ENCODE results near the gene NPAS3. TPM values are rescaled to one million over a fixed set of nuclear protein-coding genes. Genes with fewer than 3 reads are reported as not detected.

The NPAS3 gene
- total RNA-seq, 2 donors from 2014 or later: 1.1 to 1.8 TPM

GRCh38 chr14:33163600-33163999, 224.9 kb downstream of the NPAS3 start:
- 83% methylated on average over 2 of the region's 2 CpGs for WGBS
- Histone ChIP-seq H3K27me3 (replicated peaks; ENCODE audit: insufficient read depth) (no peaks in the 10 kb centered on the region), H3K9me3 (no peaks in the 10 kb centered on the region), H3K36me3 (no peaks in the 10 kb centered on the region), H3K4me3 (no peak overlapping the region), H3K4me1 (replicated peaks) (no peaks in the 10 kb centered on the region), H3K27ac (no peak overlapping the region)
- no peak for TF ChIP-seq CTCF (IDR thresholded peaks at IDR 0.05)
- TF ChIP-seq POLR2AphosphoS5 (IDR thresholded peaks at IDR 0.05): no peak
- intact Hi-C loops (cut with DNase I): no loop called here
- DNase-seq (ENCODE audit: low spot score): no peak

GRCh38 chr14:33165144-33165925, 226.7 kb downstream of the NPAS3 start:
- intact Hi-C loops (cut with DNase I): no loop called here
- DNase-seq (ENCODE audit: low spot score): no peak

GRCh38 chr14:33165926-33166289, 227.2 kb downstream of the NPAS3 start:
- no peaks in the 10 kb centered on the region for H3K36me3 ChIP-seq

More at GRCh38 chr14:33165144-33165925, 226.7 kb downstream of the NPAS3 start:
- Histone ChIP-seq H3K9me3 (no peaks in the 10 kb centered on the region), H3K27ac (no peak overlapping the region), H3K4me1 (replicated peaks) (no peaks in the 10 kb centered on the region), H3K27me3 (replicated peaks; ENCODE audit: insufficient read depth) (no peaks in the 10 kb centered on the region), H3K4me3 (no peak overlapping the region), H3K36me3 (no peaks in the 10 kb centered on the region)
- TF ChIP-seq POLR2AphosphoS5 (IDR thresholded peaks at IDR 0.05) (no peak), POLR2A (IDR thresholded peaks at IDR 0.05) (no peak), CTCF (IDR thresholded peaks at IDR 0.05) (no peak)
- 59% methylated on average over 8 of the region's 8 CpGs for WGBS

GRCh38 chr14:33175951-33176350, 237.3 kb downstream of the NPAS3 start:
- Histone ChIP-seq H3K36me3 (no peaks in the 10 kb centered on the region), H3K4me1 (replicated peaks) (no peaks in the 10 kb centered on the region), H3K27me3 (replicated peaks; ENCODE audit: insufficient read depth) (no peaks in the 10 kb centered on the region), H3K9me3 (no peaks in the 10 kb centered on the region), H3K27ac (no peak overlapping the region), H3K4me3 (no peak overlapping the region)
- TF ChIP-seq POLR2A (IDR thresholded peaks at IDR 0.05) (no peak), CTCF (IDR thresholded peaks at IDR 0.05) (no peak), POLR2AphosphoS5 (IDR thresholded peaks at IDR 0.05) (no peak)
- no peak for DNase-seq (ENCODE audit: low spot score)
- intact Hi-C loops (cut with DNase I): no loop called here

More at GRCh38 chr14:33165926-33166289, 227.2 kb downstream of the NPAS3 start:
- no peaks in the 10 kb centered on the region for H3K4me1 ChIP-seq (replicated peaks)
- no peak for DNase-seq (ENCODE audit: low spot score)
- no peak for TF ChIP-seq CTCF (IDR thresholded peaks at IDR 0.05)
- no peak for TF ChIP-seq POLR2A (IDR thresholded peaks at IDR 0.05)
- no peak for TF ChIP-seq POLR2AphosphoS5 (IDR thresholded peaks at IDR 0.05)
- no peak overlapping the region for H3K4me3 ChIP-seq
- no peaks in the 10 kb centered on the region for H3K9me3 ChIP-seq
- 86% methylated on average over 5 of the region's 5 CpGs for WGBS
- no peaks in the 10 kb centered on the region for H3K27me3 ChIP-seq (replicated peaks; ENCODE audit: insufficient read depth)
- intact Hi-C loops (cut with DNase I): no loop called here
- no peak overlapping the region for H3K27ac ChIP-seq

- DNase-seq (ENCODE audit: low spot score): no peak
- WGBS: 49% methylated on average over 2 of the region's 2 CpGs
- no peaks in the 10 kb centered on the region for H3K36me3 ChIP-seq
- no peaks in the 10 kb centered on the region for H3K27me3 ChIP-seq (replicated peaks; ENCODE audit: insufficient read depth)
- TF ChIP-seq CTCF (IDR thresholded peaks at IDR 0.05): peak in 1 of 4 experiments; percentile 9
- no peak for TF ChIP-seq POLR2A (IDR thresholded peaks at IDR 0.05)
- no peak overlapping the region for H3K27ac ChIP-seq
- no peak overlapping the region for H3K4me3 ChIP-seq
- H3K4me1 ChIP-seq (replicated peaks): no peaks in the 10 kb centered on the region
- intact Hi-C loops (cut with DNase I): no loop called here
- no peaks in the 10 kb centered on the region for H3K9me3 ChIP-seq
These were observed 245.9 kb downstream of the NPAS3 start for GRCh38 chr14:33184587-33184986.
